Activated CD4-positive, alpha-beta T cell treated with anti-CD3 and anti-CD28 coated beads for 36 hours (primary cell): ENCODE results near the gene RAB21. TPM values are rescaled to one million over a fixed set of nuclear protein-coding genes. Genes with fewer than 3 reads are reported as not detected.
"Not testable (repeated sequence)": the region's sequence is repeated elsewhere in the genome, so short reads cannot be mapped to it uniquely, and the experiment has no call there.

Source experiments
- ATAC-seq: fragments of 200-7000 bp; cut with Tn5 transposase; one replicate; pipeline ENCODE4 v1.10.0; 2021; ENCODE audit warnings: mild to moderate bottlenecking, moderate library complexity
- CTCF ChIA-PET: fragments of 350-600 bp; sonication (Branson Sonifier 250); formaldehyde crosslinking; loops from one replicate; lab custom pipeline; 2021; ENCODE audit warnings: antibody characterized with exemption; lab: Charles Lee
- POLR2A ChIA-PET: fragments of 350-600 bp; sonication (Branson Sonifier 250); formaldehyde crosslinking; loops from one replicate; lab custom pipeline; 2021; ENCODE audit warnings: antibody characterized with exemption, inconsistent platforms; lab: Charles Lee
- DNase-seq: peaks from one replicate; pipeline ENCODE4 v3.0.0-alpha.2; 2020
- H3K27ac Mint-ChIP-seq: one replicate; pipeline ENCODE4 v1.8.0; 2021; ENCODE audit warnings: mixed read lengths
- H3K27me3 Mint-ChIP-seq: one replicate; pipeline ENCODE4 v1.8.0; 2021; ENCODE audit warnings: mixed read lengths
- H3K36me3 Mint-ChIP-seq: one replicate; pipeline ENCODE4 v1.8.0; 2021; ENCODE audit warnings: low read depth, mixed read lengths
- H3K4me1 Mint-ChIP-seq: one replicate; pipeline ENCODE4 v1.8.0; 2021; ENCODE audit warnings: mixed read lengths
- H3K4me3 Mint-ChIP-seq: one replicate; pipeline ENCODE4 v1.8.0; 2021; ENCODE audit warnings: mild to moderate bottlenecking, moderate library complexity, mixed read lengths
- H3K9me3 Mint-ChIP-seq: one replicate; pipeline ENCODE4 v1.8.0; 2021; ENCODE audit warnings: low read depth, mixed read lengths
- intact Hi-C, 2 experiments: fragments of 100-400 bp; cut with DNase I in 1 of 2; cut with micrococcal nuclease in 1 of 2; formaldehyde crosslinking; loops; one replicate each; pipeline versions ENCODE4 v1.14.2 to v1.15.1; 2022 to 2024; cut with DNase I, micrococcal nuclease
- total RNA-seq, 2 experiments: library from RNA; stranded (reverse); gene quantifications; one replicate each; pipeline ENCODE4 v1.2.3, GENCODE V29; 2021

RAB21 gene
- total RNA-seq, 2 experiments from 2014 or later, result 88.9 to 98.9 TPM

- Mint-ChIP-seq H3K9me3 (no peaks in the 10 kb centered on the region), H3K4me1 (no peaks in the 10 kb centered on the region), H3K27me3 (peaks cover 2% of the 10 kb centered on the region), H3K27ac (no peak overlapping the region), H3K4me3 (no peak overlapping the region), H3K36me3 (no peaks in the 10 kb centered on the region)
- intact Hi-C loops, result no loop called here
- ChIA-PET CTCF (interaction anchor here (2.0 kb wide), 1 partner anchor 19 kb away, joined by 5 read pairs; no protein-coding TSS in a partner anchor), POLR2A (no interaction called here)
- ATAC-seq, result no peak
- no peak for DNase-seq
Measured at GRCh38 chr12:71799106-71799505, 44.4 kb downstream of the RAB21 start.

GRCh38 chr12:71800177-71800576, 45.5 kb downstream of the RAB21 start:
- Mint-ChIP-seq H3K9me3 (no peaks in the 10 kb centered on the region), H3K4me1 (no peaks in the 10 kb centered on the region), H3K27ac (no peak overlapping the region), H3K27me3 (peaks cover 2% of the 10 kb centered on the region), H3K36me3 (no peaks in the 10 kb centered on the region), H3K4me3 (no peak overlapping the region)
- POLR2A ChIA-PET, result no interaction called here
- CTCF ChIA-PET, result no interaction called here
- intact Hi-C loops, result loop anchor here in 1 of 2 experiments (1.0 kb wide), 1 partner anchor 8 kb away; no protein-coding TSS in a partner anchor
- DNase-seq (no peak), ATAC-seq (no peak)

GRCh38 chr12:71804505-71804904, 49.8 kb downstream of the RAB21 start:
- CTCF ChIA-PET, result no interaction called here
- intact Hi-C loops, result no loop called here
- POLR2A ChIA-PET, result no interaction called here

GRCh38 chr12:71810921-71811320, 56.3 kb downstream of the RAB21 start:
- DNase-seq (no peak), ATAC-seq (no peak)
- CTCF ChIA-PET, result interaction anchor here (1.0 kb wide), 1 partner anchor 31 kb away, joined by 5 read pairs; no protein-coding TSS in a partner anchor
- Mint-ChIP-seq H3K27ac (no peak overlapping the region), H3K9me3 (no peaks in the 10 kb centered on the region), H3K36me3 (no peaks in the 10 kb centered on the region), H3K4me1 (no peaks in the 10 kb centered on the region), H3K27me3 (peaks cover 13% of the 10 kb centered on the region), H3K4me3 (no peak overlapping the region)
- POLR2A ChIA-PET, result no interaction called here
- intact Hi-C loops, result no loop called here

More at GRCh38 chr12:71804505-71804904, 49.8 kb downstream of the RAB21 start:
- DNase-seq, result no peak
- H3K4me1 Mint-ChIP-seq, result no peaks in the 10 kb centered on the region
- peaks cover 9% of the 10 kb centered on the region for H3K27me3 Mint-ChIP-seq
- no peaks in the 10 kb centered on the region for H3K9me3 Mint-ChIP-seq
- H3K36me3 Mint-ChIP-seq, result no peaks in the 10 kb centered on the region
- no peak overlapping the region for H3K27ac Mint-ChIP-seq
- H3K4me3 Mint-ChIP-seq, result no peak overlapping the region
- peak; percentile 19 for ATAC-seq

- CTCF ChIA-PET, result interaction anchor here (1.1 kb wide), 1 partner anchor 48 kb away, joined by 3 read pairs; no protein-coding TSS in a partner anchor
- H3K4me1 Mint-ChIP-seq, intact Hi-C loops, H3K27ac Mint-ChIP-seq, H3K4me3 Mint-ChIP-seq, H3K9me3 Mint-ChIP-seq, DNase-seq, POLR2A ChIA-PET, H3K27me3 Mint-ChIP-seq, ATAC-seq, H3K36me3 Mint-ChIP-seq: not testable (repeated sequence)
Measured at GRCh38 chr12:71815242-71815641, 60.6 kb downstream of the RAB21 start.

- intact Hi-C loops, ATAC-seq, DNase-seq, H3K9me3 Mint-ChIP-seq, H3K4me1 Mint-ChIP-seq, CTCF ChIA-PET, H3K27me3 Mint-ChIP-seq, POLR2A ChIA-PET, H3K4me3 Mint-ChIP-seq, H3K27ac Mint-ChIP-seq, H3K36me3 Mint-ChIP-seq: not testable (repeated sequence)
Measured at GRCh38 chr12:71822088-71822487, 67.4 kb downstream of the RAB21 start.

GRCh38 chr12:71828813-71829212, 74.2 kb downstream of the RAB21 start:
- Mint-ChIP-seq H3K9me3 (no peaks in the 10 kb centered on the region), H3K36me3 (no peaks in the 10 kb centered on the region), H3K4me1 (no peaks in the 10 kb centered on the region), H3K27ac (no peak overlapping the region), H3K4me3 (no peak overlapping the region), H3K27me3 (peaks cover 6% of the 10 kb centered on the region)
- CTCF ChIA-PET, result no interaction called here
- ATAC-seq (no peak), DNase-seq (no peak)
- intact Hi-C loops, result no loop called here
- POLR2A ChIA-PET, result no interaction called here

- Mint-ChIP-seq H3K36me3 (peaks cover 9% of the 10 kb centered on the region), H3K27me3 (peaks cover 1% of the 10 kb centered on the region), H3K4me3 (no peak overlapping the region)
Measured at GRCh38 chr12:71837356-71837755, 82.7 kb downstream of the RAB21 start.

GRCh38 chr12:71838231-71838630, 83.6 kb downstream of the RAB21 start:
- ChIA-PET CTCF (interaction anchor here (0.7 to 1.2 kb wide), 3 partner anchors 14 to 146 kb away, joined by 3 to 4 read pairs (median 3); no protein-coding TSS in a partner anchor), POLR2A (interaction anchor here (0.7 to 1.0 kb wide), 2 partner anchors 50 to 82 kb away, joined by 3 to 4 read pairs; no protein-coding TSS in a partner anchor)
- Mint-ChIP-seq H3K9me3 (no peaks in the 10 kb centered on the region), H3K36me3 (peaks cover 10% of the 10 kb centered on the region), H3K27me3 (peaks cover under 1% of the 10 kb centered on the region), H3K4me3 (peak overlapping the region; percentile 17), H3K27ac (peak overlapping the region; percentile 95), H3K4me1 (peaks cover 39% of the 10 kb centered on the region)
- ATAC-seq (no peak), DNase-seq (no peak)
- intact Hi-C loops, result loop anchor here in 1 of 2 experiments (2.0 to 5.0 kb wide), 2 partner anchors 99 to 175 kb away; partner anchors contain the start of genes TPH2 and ZFC3H1

More at GRCh38 chr12:71837356-71837755, 82.7 kb downstream of the RAB21 start:
- CTCF ChIA-PET, result interaction anchor here (1.1 to 1.6 kb wide), 2 partner anchors 15 to 18 kb away, joined by 3 read pairs; no protein-coding TSS in a partner anchor
- POLR2A ChIA-PET, result no interaction called here
- intact Hi-C loops, result loop anchor here in 1 of 2 experiments (5.0 kb wide), 1 partner anchor 100 kb away; the partner anchor contains the start of gene TPH2
- H3K4me1 Mint-ChIP-seq, result peaks cover 34% of the 10 kb centered on the region
- H3K27ac Mint-ChIP-seq, result no peak overlapping the region
- ATAC-seq, result no peak
- DNase-seq, result no peak
- H3K9me3 Mint-ChIP-seq, result no peaks in the 10 kb centered on the region

- H3K27ac Mint-ChIP-seq, result peak overlapping the region; percentile 95
- peaks cover 39% of the 10 kb centered on the region for H3K4me1 Mint-ChIP-seq
- intact Hi-C loops, result loop anchor here (1.0 to 5.0 kb wide), 6 partner anchors 83 to 176 kb away; partner anchors contain the start of genes ZFC3H1 (in 2 of the 2), RAB21 (in 1 of the 2), TMEM19 (in 1 of the 2) and TPH2 (in 1 of the 2)
- H3K9me3 Mint-ChIP-seq, result no peaks in the 10 kb centered on the region
- ATAC-seq, result no peak
- peaks cover 10% of the 10 kb centered on the region for H3K36me3 Mint-ChIP-seq
- no peaks in the 10 kb centered on the region for H3K27me3 Mint-ChIP-seq
- ChIA-PET CTCF (interaction anchor here (0.7 to 1.2 kb wide), 2 partner anchors 59 to 146 kb away, joined by 3 to 4 read pairs; no protein-coding TSS in a partner anchor), POLR2A (interaction anchor here (0.6 to 1.0 kb wide), 3 partner anchors 51 to 82 kb away, joined by 3 to 4 read pairs (median 4); no protein-coding TSS in a partner anchor)
- peak overlapping the region; percentile 94 for H3K4me3 Mint-ChIP-seq
- DNase-seq, result no peak
Measured at GRCh38 chr12:71838676-71839075, 84.0 kb downstream of the RAB21 start.

- no peaks in the 10 kb centered on the region for H3K27me3 Mint-ChIP-seq
- H3K36me3 Mint-ChIP-seq, result peaks cover 10% of the 10 kb centered on the region
- CTCF ChIA-PET, result interaction anchor here (0.7 to 1.5 kb wide), 4 partner anchors 24 to 93 kb away, joined by 3 to 9 read pairs (median 4); partner anchors contain the start of gene RAB21
- DNase-seq (peak; percentile 16), ATAC-seq (peak; percentile 28)
- H3K4me3 Mint-ChIP-seq, result peak overlapping the region; percentile 94
- POLR2A ChIA-PET, result interaction anchor here (1.3 to 1.6 kb wide), 2 partner anchors 9 to 86 kb away, joined by 5 to 7 read pairs; partner anchors contain the start of gene RAB21
- H3K9me3 Mint-ChIP-seq, result no peaks in the 10 kb centered on the region
- peaks cover 39% of the 10 kb centered on the region for H3K4me1 Mint-ChIP-seq
- intact Hi-C loops, result loop anchor here in 1 of 2 experiments (2.0 to 5.0 kb wide), 2 partner anchors 98 to 1598 kb away; partner anchors contain the start of genes CNOT2 and TPH2
- peak overlapping the region; percentile 95 for H3K27ac Mint-ChIP-seq
Measured at GRCh38 chr12:71840231-71840847, 85.7 kb downstream of the RAB21 start.
